ENCODE measurements around the gene CEP68.
"Not testable (repeated sequence)": the region's sequence is repeated elsewhere in the genome, so short reads cannot be mapped to it uniquely, and the experiment has no call there.

CEP68 gene

GRCh38 chr2:65128297-65129190 lies 72.3 kb downstream of the CEP68 start:
- no peaks in the 10 kb centered on the region for H3K36me3 ChIP-seq (ENCODE audit: control insufficient read depth, insufficient read depth, low read length)
- H3K4me1 ChIP-seq (ENCODE audit: control insufficient read depth, insufficient read depth, low read length, poor library complexity, severe bottlenecking), result peaks cover 23% of the 10 kb centered on the region
- no peak overlapping the region for H3K27ac ChIP-seq (ENCODE audit: insufficient read depth, low read length, poor library complexity, severe bottlenecking)

DNA sequence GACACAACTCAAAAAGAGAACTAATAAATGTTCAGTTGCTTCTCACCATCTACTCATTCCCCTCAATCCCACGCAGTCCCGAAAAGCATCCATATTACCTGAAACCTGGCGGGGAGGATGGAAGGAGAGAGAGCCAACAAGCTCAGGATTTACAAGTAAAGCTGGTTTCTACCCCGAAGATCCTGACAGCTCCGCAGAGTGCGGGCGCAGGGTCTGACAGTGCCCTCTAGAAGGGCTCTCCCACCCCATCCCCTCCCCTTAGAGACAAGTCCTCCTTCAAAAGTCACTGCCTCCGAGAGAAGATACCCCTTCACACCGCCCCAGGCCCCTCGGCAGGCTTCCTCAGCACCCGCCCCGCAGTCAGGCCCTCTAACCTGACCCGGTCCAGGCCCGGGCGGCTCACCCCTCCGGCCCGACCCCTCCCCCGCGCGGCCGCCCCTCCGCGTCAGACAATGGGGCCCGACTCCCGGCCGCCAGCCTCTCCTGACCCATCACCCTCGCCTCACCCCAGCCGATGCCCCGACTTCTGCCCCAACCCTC lies 73.1 kb downstream of the CEP68 start:
- Histone ChIP-seq H3K4me1 (ENCODE audit: control insufficient read depth, insufficient read depth, low read length, poor library complexity, severe bottlenecking) (peaks cover 19% of the 10 kb centered on the region), H3K36me3 (ENCODE audit: control insufficient read depth, insufficient read depth, low read length) (no peaks in the 10 kb centered on the region)

More at GRCh38 chr2:65128297-65129190, 72.3 kb downstream of the CEP68 start:
- H3K27me3 ChIP-seq (replicated peaks; ENCODE audit: control insufficient read depth, insufficient read depth, low read length, poor library complexity, severe bottlenecking), result no peaks in the 10 kb centered on the region
- DNase-seq, result no peak
- peak overlapping the region; percentile 100 for H3K4me3 ChIP-seq (ENCODE audit: insufficient read depth, low read depth, low read length, poor library complexity, severe bottlenecking)
- no peaks in the 10 kb centered on the region for H3K9me3 ChIP-seq (ENCODE audit: control insufficient read depth, low read length)

GRCh38 chr2:65129826-65130663 lies 73.8 kb downstream of the CEP68 start, which contains the start of gene RAB1A:
Gene RAB1A, minus strand, starts transcription at chr2:65130106. Its CDS starts 191 bp downstream, at chr2:65129915.
- peak; percentile 98 to 99 (median 99) for DNase-seq
- Histone ChIP-seq H3K4me3 (ENCODE audit: insufficient read depth, low read depth, low read length, poor library complexity, severe bottlenecking) (peak within 1 kb of the TSS; percentile 100), H3K4me1 (ENCODE audit: control insufficient read depth, insufficient read depth, low read length, poor library complexity, severe bottlenecking) (peaks cover 17% of the 10 kb centered on the region), H3K27me3 (replicated peaks; ENCODE audit: control insufficient read depth, insufficient read depth, low read length, poor library complexity, severe bottlenecking) (no peaks in the 10 kb centered on the region), H3K27ac (ENCODE audit: insufficient read depth, low read length, poor library complexity, severe bottlenecking) (peak within 1 kb of the TSS; percentile 95), H3K36me3 (ENCODE audit: control insufficient read depth, insufficient read depth, low read length) (no peaks in the 10 kb centered on the region), H3K9me3 (ENCODE audit: control insufficient read depth, low read length) (no peaks in the 10 kb centered on the region)

More for the DNA sequence above, 73.1 kb downstream of the CEP68 start:
- Histone ChIP-seq H3K27me3 (replicated peaks; ENCODE audit: control insufficient read depth, insufficient read depth, low read length, poor library complexity, severe bottlenecking) (no peaks in the 10 kb centered on the region), H3K27ac (ENCODE audit: insufficient read depth, low read length, poor library complexity, severe bottlenecking) (peak overlapping the region; percentile 95), H3K4me3 (ENCODE audit: insufficient read depth, low read depth, low read length, poor library complexity, severe bottlenecking) (peak overlapping the region; percentile 100), H3K9me3 (ENCODE audit: control insufficient read depth, low read length) (no peaks in the 10 kb centered on the region)
- peak in 1 of 3 donors; percentile 21 for DNase-seq

DNA sequence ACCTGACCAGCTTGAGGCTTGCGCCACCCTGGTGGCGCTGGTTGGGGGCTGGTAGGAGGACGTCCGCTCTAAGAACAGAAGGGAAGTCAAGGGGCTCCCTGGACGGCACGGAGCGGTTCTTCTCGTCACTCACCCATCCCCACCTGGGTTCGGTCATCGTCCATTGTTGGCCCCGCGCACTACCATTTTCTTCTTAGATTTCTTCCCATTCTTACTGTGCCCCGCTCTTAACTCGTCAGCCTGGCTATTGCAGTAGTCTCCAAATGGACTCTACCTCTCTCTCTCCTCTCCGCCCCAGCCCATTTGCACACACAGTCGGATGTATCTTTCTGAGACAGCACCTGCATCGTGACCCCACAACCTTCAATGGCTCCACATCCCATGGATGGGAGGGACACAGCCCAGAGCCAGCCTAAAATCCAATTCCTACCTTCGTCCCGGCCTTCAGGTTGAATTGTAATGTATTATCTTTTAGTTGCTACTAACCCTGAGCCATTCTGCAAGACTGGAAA lies 74.5 kb downstream of the CEP68 start:
- Histone ChIP-seq H3K4me1 (ENCODE audit: control insufficient read depth, insufficient read depth, low read length, poor library complexity, severe bottlenecking) (peaks cover 17% of the 10 kb centered on the region), H3K27ac (ENCODE audit: insufficient read depth, low read length, poor library complexity, severe bottlenecking) (peak overlapping the region; percentile 69), H3K27me3 (replicated peaks; ENCODE audit: control insufficient read depth, insufficient read depth, low read length, poor library complexity, severe bottlenecking) (no peaks in the 10 kb centered on the region), H3K4me3 (ENCODE audit: insufficient read depth, low read depth, low read length, poor library complexity, severe bottlenecking) (peak overlapping the region; percentile 56), H3K36me3 (ENCODE audit: control insufficient read depth, insufficient read depth, low read length) (no peaks in the 10 kb centered on the region), H3K9me3 (ENCODE audit: control insufficient read depth, low read length) (no peaks in the 10 kb centered on the region)
- no peak for DNase-seq

DNA sequence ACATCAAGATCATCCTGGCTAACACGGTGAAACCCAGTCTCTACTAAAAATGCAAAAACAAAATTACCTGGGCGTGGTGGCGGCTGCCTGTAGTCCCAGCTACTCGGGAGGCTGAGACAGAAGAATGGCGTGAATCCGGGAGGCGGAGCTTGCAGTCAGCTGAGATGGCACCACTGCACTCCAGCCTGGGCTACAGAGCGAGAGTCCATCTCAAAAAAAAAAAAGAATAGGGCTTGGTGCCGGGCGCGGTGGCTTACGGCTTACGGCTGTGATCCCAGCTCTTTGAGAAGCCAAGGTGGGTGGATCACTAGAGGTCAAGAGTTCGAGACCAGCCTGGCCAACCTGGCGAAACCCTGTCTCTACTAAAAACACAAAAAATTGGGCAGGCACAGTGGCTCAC lies 76.7 kb downstream of the CEP68 start:
- not testable (repeated sequence) for H3K36me3 ChIP-seq (ENCODE audit: control insufficient read depth, insufficient read depth, low read length); H3K4me1 ChIP-seq (ENCODE audit: control insufficient read depth, insufficient read depth, low read length, poor library complexity, severe bottlenecking); DNase-seq; H3K27ac ChIP-seq (ENCODE audit: insufficient read depth, low read length, poor library complexity, severe bottlenecking); H3K4me3 ChIP-seq (ENCODE audit: insufficient read depth, low read depth, low read length, poor library complexity, severe bottlenecking); H3K9me3 ChIP-seq (ENCODE audit: control insufficient read depth, low read length); H3K27me3 ChIP-seq (replicated peaks; ENCODE audit: control insufficient read depth, insufficient read depth, low read length, poor library complexity, severe bottlenecking)

DNA sequence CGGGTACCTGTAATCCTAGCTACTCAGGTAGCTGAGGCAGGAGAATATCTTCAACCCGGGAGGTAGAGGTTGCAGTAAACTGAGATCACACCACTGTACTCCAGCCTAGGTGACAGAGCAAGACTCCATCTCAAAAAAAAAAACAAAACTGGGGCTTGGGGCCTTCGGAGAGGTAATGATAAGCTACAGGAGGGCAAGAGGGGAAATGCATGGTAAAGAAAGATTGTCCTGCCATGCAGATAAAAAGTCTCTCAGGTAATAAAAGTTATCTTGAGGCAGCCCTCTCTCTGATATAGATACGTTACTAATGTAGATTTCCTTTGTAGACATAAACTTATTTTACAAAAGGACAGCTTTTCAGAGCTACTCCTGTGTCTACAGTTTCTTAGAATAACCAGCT lies 77.4 kb downstream of the CEP68 start:
- no peak overlapping the region for H3K4me3 ChIP-seq (ENCODE audit: insufficient read depth, low read depth, low read length, poor library complexity, severe bottlenecking)
- peaks cover 2% of the 10 kb centered on the region for H3K4me1 ChIP-seq (ENCODE audit: control insufficient read depth, insufficient read depth, low read length, poor library complexity, severe bottlenecking)
- H3K9me3 ChIP-seq (ENCODE audit: control insufficient read depth, low read length), result no peaks in the 10 kb centered on the region
- H3K27me3 ChIP-seq (replicated peaks; ENCODE audit: control insufficient read depth, insufficient read depth, low read length, poor library complexity, severe bottlenecking), result no peaks in the 10 kb centered on the region
- H3K27ac ChIP-seq (ENCODE audit: insufficient read depth, low read length, poor library complexity, severe bottlenecking), result no peak overlapping the region
- no peaks in the 10 kb centered on the region for H3K36me3 ChIP-seq (ENCODE audit: control insufficient read depth, insufficient read depth, low read length)
- DNase-seq, result no peak

- Histone ChIP-seq H3K9me3 (ENCODE audit: control insufficient read depth, low read length) (no peaks in the 10 kb centered on the region), H3K4me1 (ENCODE audit: control insufficient read depth, insufficient read depth, low read length, poor library complexity, severe bottlenecking) (no peaks in the 10 kb centered on the region), H3K27me3 (replicated peaks; ENCODE audit: control insufficient read depth, insufficient read depth, low read length, poor library complexity, severe bottlenecking) (no peaks in the 10 kb centered on the region), H3K36me3 (ENCODE audit: control insufficient read depth, insufficient read depth, low read length) (no peaks in the 10 kb centered on the region), H3K27ac (ENCODE audit: insufficient read depth, low read length, poor library complexity, severe bottlenecking) (no peak overlapping the region), H3K4me3 (ENCODE audit: insufficient read depth, low read depth, low read length, poor library complexity, severe bottlenecking) (no peak overlapping the region)
- DNase-seq, result no peak
These were observed 77.9 kb downstream of the CEP68 start for GRCh38 chr2:65134158-65134557.

DNA sequence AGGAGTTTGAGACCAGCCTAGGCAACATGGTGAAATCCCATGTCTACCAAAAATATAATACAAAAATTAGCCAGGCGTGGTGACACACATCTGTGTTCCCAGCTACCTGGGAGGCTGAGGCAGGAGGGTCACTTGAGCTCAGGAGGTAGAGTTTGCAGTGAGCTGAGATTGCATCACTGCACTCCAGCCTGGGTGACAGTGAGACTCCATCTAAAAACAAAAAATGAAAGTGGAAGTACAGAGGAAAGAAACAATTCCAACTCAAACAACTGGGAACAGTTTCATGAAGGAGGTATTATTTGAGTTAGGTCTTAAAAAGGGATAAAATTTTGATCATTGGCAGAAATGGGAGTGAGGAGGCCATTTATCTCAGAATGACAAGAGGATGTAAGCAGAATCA lies 80.0 kb downstream of the CEP68 start:
- H3K4me3 ChIP-seq (ENCODE audit: insufficient read depth, low read depth, low read length, poor library complexity, severe bottlenecking), result no peak overlapping the region
- H3K27ac ChIP-seq (ENCODE audit: insufficient read depth, low read length, poor library complexity, severe bottlenecking), result no peak overlapping the region
- H3K36me3 ChIP-seq (ENCODE audit: control insufficient read depth, insufficient read depth, low read length), result no peaks in the 10 kb centered on the region
- H3K27me3 ChIP-seq (replicated peaks; ENCODE audit: control insufficient read depth, insufficient read depth, low read length, poor library complexity, severe bottlenecking), result no peaks in the 10 kb centered on the region
- no peak for DNase-seq
- H3K9me3 ChIP-seq (ENCODE audit: control insufficient read depth, low read length), result no peaks in the 10 kb centered on the region
- no peaks in the 10 kb centered on the region for H3K4me1 ChIP-seq (ENCODE audit: control insufficient read depth, insufficient read depth, low read length, poor library complexity, severe bottlenecking)

Data from effector memory CD4-positive, alpha-beta T cell (primary cell).